HEK293 (cell line): ENCODE results near the gene GNAQ.
A peak's percentile ranks its signal among the peaks of the same experiment; 100 is the strongest.

Source experiments
- KLF9 ChIP-seq: fragments of 450-650 bp; formaldehyde crosslinking; IDR thresholded peaks from 2 replicates; pipeline ENCODE4 v1.5.1; 2016; ENCODE audit warnings: missing biosample characterization, missing genetic modification characterization, low read depth
- OVOL3 ChIP-seq: fragments of 450-650 bp; formaldehyde crosslinking; IDR thresholded peaks from 2 replicates; pipeline ENCODE4 v1.5.1; 2016; ENCODE audit warnings: missing biosample characterization, missing genetic modification characterization
- PRDM6 ChIP-seq: fragments of 450-650 bp; formaldehyde crosslinking; IDR thresholded peaks from 2 replicates; pipeline ENCODE4 v1.5.1; 2017; ENCODE audit warnings: missing biosample characterization, missing genetic modification characterization
- TRIM28 ChIP-seq: IDR thresholded peaks from 2 replicates; pipeline ENCODE4 v1.6.1; 2011; ENCODE audit warnings: low read length, control low read depth, borderline replicate concordance
- ZBTB21 ChIP-seq: fragments of 450-650 bp; formaldehyde crosslinking; IDR thresholded peaks from 2 replicates; pipeline ENCODE4 v1.5.1; 2017; ENCODE audit warnings: missing biosample characterization, missing genetic modification characterization
- ZBTB49 ChIP-seq: fragments of 450-650 bp; formaldehyde crosslinking; IDR thresholded peaks from 2 replicates; pipeline ENCODE4 v1.5.1; 2016; ENCODE audit warnings: missing biosample characterization, missing genetic modification characterization, low read depth
- ZBTB7A ChIP-seq: fragments of 450-650 bp; formaldehyde crosslinking; IDR thresholded peaks from 2 replicates; pipeline ENCODE4 v1.5.1; 2016; ENCODE audit warnings: low read depth, missing biosample characterization, missing genetic modification characterization
- ZNF155 ChIP-seq: fragments of 450-650 bp; formaldehyde crosslinking; IDR thresholded peaks from 2 replicates; pipeline ENCODE4 v1.5.1; 2016; ENCODE audit warnings: missing biosample characterization, missing genetic modification characterization
- ZNF23 ChIP-seq: fragments of 450-650 bp; formaldehyde crosslinking; IDR thresholded peaks from 2 replicates; pipeline ENCODE4 v1.5.1; 2016; ENCODE audit warnings: missing biosample characterization, missing genetic modification characterization, borderline replicate concordance
- ZNF311 ChIP-seq: fragments of 450-650 bp; formaldehyde crosslinking; IDR thresholded peaks from 2 replicates; pipeline ENCODE4 v1.5.1; 2017; ENCODE audit warnings: missing biosample characterization, missing genetic modification characterization, borderline replicate concordance
- ZNF354C ChIP-seq: fragments of 450-650 bp; formaldehyde crosslinking; IDR thresholded peaks from 2 replicates; pipeline ENCODE4 v1.5.1; 2016; ENCODE audit warnings: missing biosample characterization, missing genetic modification characterization, low read depth, borderline replicate concordance
- ZNF48 ChIP-seq: fragments of 450-650 bp; formaldehyde crosslinking; IDR thresholded peaks from 2 replicates; pipeline ENCODE4 v1.5.1; 2016; ENCODE audit warnings: missing biosample characterization, missing genetic modification characterization
- ZNF629 ChIP-seq: fragments of 450-650 bp; formaldehyde crosslinking; IDR thresholded peaks from 2 replicates; pipeline ENCODE4 v1.5.1; 2017; ENCODE audit warnings: missing biosample characterization, missing genetic modification characterization
- ZNF639 ChIP-seq: fragments of 450-650 bp; formaldehyde crosslinking; IDR thresholded peaks from 2 replicates; pipeline ENCODE4 v1.5.1; 2016; ENCODE audit warnings: missing biosample characterization, missing genetic modification characterization
- ZNF837 ChIP-seq: fragments of 450-650 bp; formaldehyde crosslinking; IDR thresholded peaks from 2 replicates; pipeline ENCODE4 v1.5.1; 2016; ENCODE audit warnings: missing biosample characterization, missing genetic modification characterization
- TF ChIP-seq, protein P1 (sequence below): fragments of 450-650 bp; formaldehyde crosslinking; IDR thresholded peaks from 2 replicates; pipeline ENCODE4 v1.5.1; 2016; ENCODE audit warnings: missing biosample characterization, missing genetic modification characterization, borderline replicate concordance
- TF ChIP-seq, protein P2 (sequence below): fragments of 450-650 bp; formaldehyde crosslinking; IDR thresholded peaks from 2 replicates; pipeline ENCODE4 v1.5.1; 2016; ENCODE audit warnings: missing biosample characterization, missing genetic modification characterization
- TF ChIP-seq, protein P3 (sequence below): fragments of 450-650 bp; formaldehyde crosslinking; IDR thresholded peaks from 2 replicates; pipeline ENCODE4 v1.5.1; 2016; ENCODE audit warnings: missing biosample characterization, missing genetic modification characterization
- TF ChIP-seq, protein P4 (sequence below): fragments of 450-650 bp; formaldehyde crosslinking; IDR thresholded peaks from 2 replicates; pipeline ENCODE4 v1.5.1; 2016; ENCODE audit warnings: missing biosample characterization, missing genetic modification characterization

GNAQ gene

DNA sequence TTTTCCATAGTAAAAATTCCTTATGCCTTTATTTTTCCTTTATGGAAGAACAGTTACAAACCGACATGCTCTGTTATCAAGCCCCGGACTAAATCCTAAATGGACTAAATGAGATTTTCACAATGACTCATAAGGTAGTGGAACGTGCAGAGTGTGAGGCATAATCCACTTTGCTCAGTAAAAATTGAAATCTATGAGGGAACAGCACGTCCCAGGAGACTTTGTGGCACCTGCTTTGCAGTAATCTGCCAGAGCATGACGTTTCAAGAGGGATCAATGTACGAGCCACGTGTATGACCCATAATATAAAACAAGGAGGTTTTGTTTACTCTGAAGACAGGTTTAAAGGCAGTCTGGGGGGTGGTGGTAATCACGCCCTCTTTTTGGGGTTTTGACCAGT, 299.7 kb downstream of the GNAQ start (continued):
- TF ChIP-seq, protein P1, sequence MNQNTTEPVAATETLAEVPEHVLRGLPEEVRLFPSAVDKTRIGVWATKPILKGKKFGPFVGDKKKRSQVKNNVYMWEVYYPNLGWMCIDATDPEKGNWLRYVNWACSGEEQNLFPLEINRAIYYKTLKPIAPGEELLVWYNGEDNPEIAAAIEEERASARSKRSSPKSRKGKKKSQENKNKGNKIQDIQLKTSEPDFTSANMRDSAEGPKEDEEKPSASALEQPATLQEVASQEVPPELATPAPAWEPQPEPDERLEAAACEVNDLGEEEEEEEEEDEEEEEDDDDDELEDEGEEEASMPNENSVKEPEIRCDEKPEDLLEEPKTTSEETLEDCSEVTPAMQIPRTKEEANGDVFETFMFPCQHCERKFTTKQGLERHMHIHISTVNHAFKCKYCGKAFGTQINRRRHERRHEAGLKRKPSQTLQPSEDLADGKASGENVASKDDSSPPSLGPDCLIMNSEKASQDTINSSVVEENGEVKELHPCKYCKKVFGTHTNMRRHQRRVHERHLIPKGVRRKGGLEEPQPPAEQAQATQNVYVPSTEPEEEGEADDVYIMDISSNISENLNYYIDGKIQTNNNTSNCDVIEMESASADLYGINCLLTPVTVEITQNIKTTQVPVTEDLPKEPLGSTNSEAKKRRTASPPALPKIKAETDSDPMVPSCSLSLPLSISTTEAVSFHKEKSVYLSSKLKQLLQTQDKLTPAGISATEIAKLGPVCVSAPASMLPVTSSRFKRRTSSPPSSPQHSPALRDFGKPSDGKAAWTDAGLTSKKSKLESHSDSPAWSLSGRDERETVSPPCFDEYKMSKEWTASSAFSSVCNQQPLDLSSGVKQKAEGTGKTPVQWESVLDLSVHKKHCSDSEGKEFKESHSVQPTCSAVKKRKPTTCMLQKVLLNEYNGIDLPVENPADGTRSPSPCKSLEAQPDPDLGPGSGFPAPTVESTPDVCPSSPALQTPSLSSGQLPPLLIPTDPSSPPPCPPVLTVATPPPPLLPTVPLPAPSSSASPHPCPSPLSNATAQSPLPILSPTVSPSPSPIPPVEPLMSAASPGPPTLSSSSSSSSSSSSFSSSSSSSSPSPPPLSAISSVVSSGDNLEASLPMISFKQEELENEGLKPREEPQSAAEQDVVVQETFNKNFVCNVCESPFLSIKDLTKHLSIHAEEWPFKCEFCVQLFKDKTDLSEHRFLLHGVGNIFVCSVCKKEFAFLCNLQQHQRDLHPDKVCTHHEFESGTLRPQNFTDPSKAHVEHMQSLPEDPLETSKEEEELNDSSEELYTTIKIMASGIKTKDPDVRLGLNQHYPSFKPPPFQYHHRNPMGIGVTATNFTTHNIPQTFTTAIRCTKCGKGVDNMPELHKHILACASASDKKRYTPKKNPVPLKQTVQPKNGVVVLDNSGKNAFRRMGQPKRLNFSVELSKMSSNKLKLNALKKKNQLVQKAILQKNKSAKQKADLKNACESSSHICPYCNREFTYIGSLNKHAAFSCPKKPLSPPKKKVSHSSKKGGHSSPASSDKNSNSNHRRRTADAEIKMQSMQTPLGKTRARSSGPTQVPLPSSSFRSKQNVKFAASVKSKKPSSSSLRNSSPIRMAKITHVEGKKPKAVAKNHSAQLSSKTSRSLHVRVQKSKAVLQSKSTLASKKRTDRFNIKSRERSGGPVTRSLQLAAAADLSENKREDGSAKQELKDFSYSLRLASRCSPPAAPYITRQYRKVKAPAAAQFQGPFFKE = no peak
- TF ChIP-seq, protein P2, sequence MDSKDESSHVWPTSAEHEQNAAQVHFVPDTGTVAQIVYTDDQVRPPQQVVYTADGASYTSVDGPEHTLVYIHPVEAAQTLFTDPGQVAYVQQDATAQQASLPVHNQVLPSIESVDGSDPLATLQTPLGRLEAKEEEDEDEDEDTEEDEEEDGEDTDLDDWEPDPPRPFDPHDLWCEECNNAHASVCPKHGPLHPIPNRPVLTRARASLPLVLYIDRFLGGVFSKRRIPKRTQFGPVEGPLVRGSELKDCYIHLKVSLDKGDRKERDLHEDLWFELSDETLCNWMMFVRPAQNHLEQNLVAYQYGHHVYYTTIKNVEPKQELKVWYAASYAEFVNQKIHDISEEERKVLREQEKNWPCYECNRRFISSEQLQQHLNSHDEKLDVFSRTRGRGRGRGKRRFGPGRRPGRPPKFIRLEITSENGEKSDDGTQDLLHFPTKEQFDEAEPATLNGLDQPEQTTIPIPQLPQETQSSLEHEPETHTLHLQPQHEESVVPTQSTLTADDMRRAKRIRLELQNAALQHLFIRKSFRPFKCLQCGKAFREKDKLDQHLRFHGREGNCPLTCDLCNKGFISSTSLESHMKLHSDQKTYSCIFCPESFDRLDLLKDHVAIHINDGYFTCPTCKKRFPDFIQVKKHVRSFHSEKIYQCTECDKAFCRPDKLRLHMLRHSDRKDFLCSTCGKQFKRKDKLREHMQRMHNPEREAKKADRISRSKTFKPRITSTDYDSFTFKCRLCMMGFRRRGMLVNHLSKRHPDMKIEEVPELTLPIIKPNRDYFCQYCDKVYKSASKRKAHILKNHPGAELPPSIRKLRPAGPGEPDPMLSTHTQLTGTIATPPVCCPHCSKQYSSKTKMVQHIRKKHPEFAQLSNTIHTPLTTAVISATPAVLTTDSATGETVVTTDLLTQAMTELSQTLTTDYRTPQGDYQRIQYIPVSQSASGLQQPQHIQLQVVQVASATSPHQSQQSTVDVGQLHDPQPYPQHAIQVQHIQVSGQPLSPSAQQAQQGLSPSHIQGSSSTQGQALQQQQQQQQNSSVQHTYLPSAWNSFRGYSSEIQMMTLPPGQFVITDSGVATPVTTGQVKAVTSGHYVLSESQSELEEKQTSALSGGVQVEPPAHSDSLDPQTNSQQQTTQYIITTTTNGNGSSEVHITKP = no peak
- TF ChIP-seq ZNF311 (tag by site-specific recombination) (no peak), ZNF837 (tag by site-specific recombination) (no peak), ZBTB7A (tag by site-specific recombination) (no peak), KLF9 (tag by site-specific recombination) (no peak), ZNF639 (tag by site-specific recombination) (no peak), ZNF629 (tag by site-specific recombination) (peak; percentile 84), ZBTB49 (tag by site-specific recombination) (no peak), ZBTB21 (no peak), TRIM28 (peak; percentile 21; the same call in 1 of the 2 replicates), ZNF354C (tag by site-specific recombination) (no peak), ZNF23 (tag by site-specific recombination) (no peak), ZNF155 (tag by site-specific recombination) (no peak), OVOL3 (tag by site-specific recombination) (peak; percentile 26; the same call in 1 of the 2 replicates), PRDM6 (tag by site-specific recombination) (peak; percentile 84), ZNF48 (no peak)
- TF ChIP-seq, protein P3, sequence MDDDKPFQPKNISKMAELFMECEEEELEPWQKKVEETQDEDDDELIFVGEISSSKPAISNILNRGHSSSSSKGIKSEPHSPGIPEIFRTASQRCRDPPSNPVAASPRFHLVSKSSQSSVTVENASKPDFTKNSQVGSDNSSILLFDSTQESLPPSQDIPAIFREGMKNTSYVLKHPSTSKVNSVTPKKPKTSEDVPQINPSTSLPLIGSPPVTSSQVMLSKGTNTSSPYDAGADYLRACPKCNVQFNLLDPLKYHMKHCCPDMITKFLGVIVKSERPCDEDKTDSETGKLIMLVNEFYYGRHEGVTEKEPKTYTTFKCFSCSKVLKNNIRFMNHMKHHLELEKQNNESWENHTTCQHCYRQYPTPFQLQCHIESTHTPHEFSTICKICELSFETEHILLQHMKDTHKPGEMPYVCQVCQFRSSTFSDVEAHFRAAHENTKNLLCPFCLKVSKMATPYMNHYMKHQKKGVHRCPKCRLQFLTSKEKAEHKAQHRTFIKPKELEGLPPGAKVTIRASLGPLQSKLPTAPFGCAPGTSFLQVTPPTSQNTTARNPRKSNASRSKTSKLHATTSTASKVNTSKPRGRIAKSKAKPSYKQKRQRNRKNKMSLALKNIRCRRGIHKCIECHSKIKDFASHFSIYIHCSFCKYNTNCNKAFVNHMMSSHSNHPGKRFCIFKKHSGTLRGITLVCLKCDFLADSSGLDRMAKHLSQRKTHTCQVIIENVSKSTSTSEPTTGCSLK = no peak
- TF ChIP-seq, protein P4, sequence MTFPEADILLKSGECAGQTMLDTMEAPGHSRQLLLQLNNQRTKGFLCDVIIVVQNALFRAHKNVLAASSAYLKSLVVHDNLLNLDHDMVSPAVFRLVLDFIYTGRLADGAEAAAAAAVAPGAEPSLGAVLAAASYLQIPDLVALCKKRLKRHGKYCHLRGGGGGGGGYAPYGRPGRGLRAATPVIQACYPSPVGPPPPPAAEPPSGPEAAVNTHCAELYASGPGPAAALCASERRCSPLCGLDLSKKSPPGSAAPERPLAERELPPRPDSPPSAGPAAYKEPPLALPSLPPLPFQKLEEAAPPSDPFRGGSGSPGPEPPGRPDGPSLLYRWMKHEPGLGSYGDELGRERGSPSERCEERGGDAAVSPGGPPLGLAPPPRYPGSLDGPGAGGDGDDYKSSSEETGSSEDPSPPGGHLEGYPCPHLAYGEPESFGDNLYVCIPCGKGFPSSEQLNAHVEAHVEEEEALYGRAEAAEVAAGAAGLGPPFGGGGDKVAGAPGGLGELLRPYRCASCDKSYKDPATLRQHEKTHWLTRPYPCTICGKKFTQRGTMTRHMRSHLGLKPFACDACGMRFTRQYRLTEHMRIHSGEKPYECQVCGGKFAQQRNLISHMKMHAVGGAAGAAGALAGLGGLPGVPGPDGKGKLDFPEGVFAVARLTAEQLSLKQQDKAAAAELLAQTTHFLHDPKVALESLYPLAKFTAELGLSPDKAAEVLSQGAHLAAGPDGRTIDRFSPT (tag by site-specific recombination) = 0 out of 2 replicates have a peak, but pooled peaks have one; percentile 39
